GM23248 (cell line): ENCODE measurements around the gene PPIAL4G. TPM values are rescaled to one million over a fixed set of nuclear protein-coding genes. Genes with fewer than 3 reads are reported as not detected.
"Not testable (repeated sequence)": the region's sequence is repeated elsewhere in the genome, so short reads cannot be mapped to it uniquely, and the experiment has no call there.

Experiments used
- DNase-seq: peaks from one replicate; pipeline ENCODE4 v3.0.0-alpha.2; 2015
- H2AFZ ChIP-seq: fragments of 200-600 bp; sonication (generic); 2 replicates; pipeline ENCODE4 v1.6.1; 2016; ENCODE audit warnings: antibody characterized with exemption
- H3F3A ChIP-seq: fragments of 200-600 bp; sonication (generic); 2 replicates; pipeline ENCODE4 v1.6.1; 2016; ENCODE audit warnings: mild to moderate bottlenecking, antibody characterized with exemption, mixed run types; ENCODE audit not compliant: insufficient read depth
- H3K27ac ChIP-seq: fragments of 200-600 bp; sonication (generic); 2 replicates; pipeline ENCODE4 v1.5.1; 2016; ENCODE audit warnings: mild to moderate bottlenecking
- H3K27me3 ChIP-seq: fragments of 200-600 bp; sonication (generic); replicated peaks from 2 replicates; pipeline ENCODE4 v1.6.1; 2016; ENCODE audit warnings: mild to moderate bottlenecking; ENCODE audit not compliant: insufficient read depth
- H3K36me3 ChIP-seq: fragments of 200-600 bp; sonication (generic); 2 replicates; pipeline ENCODE4 v1.6.1; 2016; ENCODE audit warnings: low read depth, mild to moderate bottlenecking
- H3K4me1 ChIP-seq: fragments of 200-600 bp; sonication (generic); 2 replicates; pipeline ENCODE4 v1.6.1; 2016; ENCODE audit warnings: mild to moderate bottlenecking; ENCODE audit not compliant: insufficient read depth
- H3K4me2 ChIP-seq: fragments of 200-600 bp; sonication (generic); one replicate; pipeline ENCODE4 v1.6.1; 2016; ENCODE audit warnings: mild to moderate bottlenecking; ENCODE audit not compliant: unreplicated experiment
- H3K4me3 ChIP-seq: fragments of 200-600 bp; sonication (generic); 2 replicates; pipeline ENCODE4 v1.5.1; 2016; ENCODE audit warnings: mild to moderate bottlenecking
- H3K79me2 ChIP-seq: fragments of 200-600 bp; sonication (generic); 2 replicates; pipeline ENCODE4 v1.6.1; 2016; ENCODE audit warnings: mild to moderate bottlenecking; ENCODE audit not compliant: insufficient read depth
- H3K9ac ChIP-seq: fragments of 200-600 bp; sonication (generic); 2 replicates; pipeline ENCODE4 v1.6.1; 2016; ENCODE audit warnings: mild to moderate bottlenecking
- H3K9me2 ChIP-seq: fragments of 200-600 bp; sonication (generic); 2 replicates; pipeline ENCODE4 v1.6.1; 2016; ENCODE audit warnings: mixed run types, mild to moderate bottlenecking, moderate library complexity; ENCODE audit not compliant: insufficient read depth
- H3K9me3 ChIP-seq: fragments of 200-600 bp; sonication (generic); one replicate; pipeline ENCODE4 v1.6.1; 2017; ENCODE audit warnings: low read depth
- H4K20me1 ChIP-seq: fragments of 200-600 bp; sonication (generic); 2 replicates; pipeline ENCODE4 v1.6.0; 2016; ENCODE audit not compliant: insufficient read depth
- WGBS, 2 experiments: methylation state at CpG; one replicate each; pipeline ENCODE4 v1.1.6; 2015 to 2017; ENCODE audit warnings: low lambda C conversion rate in 2 of 2, low coverage in 1 of 2; ENCODE audit errors: missing lambda C conversion rate in 2 of 2; 5-methylcytosine and 5-hydroxymethylcytosine counted together
- in situ Hi-C: fragments of 300-500 bp; cut with MboI; formaldehyde crosslinking; loops from 2 replicates; pipeline ENCODE4 v1.15.0; 2020
- polyA plus RNA-seq: library from polyadenylated mRNA; unstranded; fragments of >200 nt; fragmentation: Nextera tagmentation; extraction: Ambion mirVana; gene quantifications from 2 replicates; pipeline ENCODE4 v1.2.1, GENCODE V29; 2016
- total RNA-seq: library from RNA; depleted of rRNA; stranded (reverse); fragments of >200 nt; shearing (Covaris generic); gene quantifications from 2 replicates; pipeline ENCODE4 v1.2.3, GENCODE V29; 2014

PPIAL4G gene
- total and polyA plus RNA-seq, 2 experiments from 2014 or later, result not detected

- 3% methylated on average over 19 to 20 of the region's 23 CpGs for WGBS, 2 experiments
- in situ Hi-C loops, result not testable (repeated sequence)
Observed at GRCh38 chr1:148522072-148522471, 39.0 kb upstream of the PPIAL4G start.

GRCh38 chr1:148514310-148514709 lies 31.2 kb upstream of the PPIAL4G start:
- H3K4me3 ChIP-seq, H3K9me3 ChIP-seq, H2AFZ ChIP-seq, DNase-seq, in situ Hi-C loops, H3K4me1 ChIP-seq, H3K27me3 ChIP-seq, H3F3A ChIP-seq, H3K79me2 ChIP-seq, H3K9ac ChIP-seq, H3K4me2 ChIP-seq, H3K27ac ChIP-seq, H3K36me3 ChIP-seq, H4K20me1 ChIP-seq, H3K9me2 ChIP-seq: not testable (repeated sequence)
- no CpG with 5 or more reads among the region's 3 CpGs for WGBS, 2 experiments

More at GRCh38 chr1:148522072-148522471, 39.0 kb upstream of the PPIAL4G start:
- H3K9me3 ChIP-seq, H3K9me2 ChIP-seq, H3F3A ChIP-seq, H3K79me2 ChIP-seq, H3K4me1 ChIP-seq, H3K27me3 ChIP-seq, H3K36me3 ChIP-seq, H4K20me1 ChIP-seq: not testable (repeated sequence)
- Histone ChIP-seq H3K4me3 (peak overlapping the region; percentile 65), H2AFZ (peak overlapping the region; percentile 85), H3K27ac (peak overlapping the region; percentile 67), H3K4me2 (peak overlapping the region; percentile 67), H3K9ac (peak overlapping the region; percentile 57)
- DNase-seq, result peak; percentile 89

- H3K9me2 ChIP-seq, H3K4me2 ChIP-seq, H3K9me3 ChIP-seq, H3K27me3 ChIP-seq, H3K4me1 ChIP-seq, H3K4me3 ChIP-seq, H2AFZ ChIP-seq, H3K9ac ChIP-seq, H3F3A ChIP-seq, H3K79me2 ChIP-seq, H3K36me3 ChIP-seq, H3K27ac ChIP-seq, H4K20me1 ChIP-seq, in situ Hi-C loops: not testable (repeated sequence)
- 49 to 56% methylated on average over 8 to 9 of the region's 9 CpGs for WGBS, 2 experiments
- DNase-seq, result peak; percentile 62
Observed at GRCh38 chr1:148512571-148513184, 29.6 kb upstream of the PPIAL4G start.

GRCh38 chr1:148493933-148494332 lies 10.8 kb upstream of the PPIAL4G start:
- H2AFZ ChIP-seq, H3K9me2 ChIP-seq, in situ Hi-C loops, H3K9me3 ChIP-seq, H3K4me2 ChIP-seq, H3K27me3 ChIP-seq, H3K9ac ChIP-seq, H3K79me2 ChIP-seq, H3K4me1 ChIP-seq, DNase-seq, H4K20me1 ChIP-seq, H3K27ac ChIP-seq, H3F3A ChIP-seq, H3K36me3 ChIP-seq, H3K4me3 ChIP-seq: not testable (repeated sequence)

DNA sequence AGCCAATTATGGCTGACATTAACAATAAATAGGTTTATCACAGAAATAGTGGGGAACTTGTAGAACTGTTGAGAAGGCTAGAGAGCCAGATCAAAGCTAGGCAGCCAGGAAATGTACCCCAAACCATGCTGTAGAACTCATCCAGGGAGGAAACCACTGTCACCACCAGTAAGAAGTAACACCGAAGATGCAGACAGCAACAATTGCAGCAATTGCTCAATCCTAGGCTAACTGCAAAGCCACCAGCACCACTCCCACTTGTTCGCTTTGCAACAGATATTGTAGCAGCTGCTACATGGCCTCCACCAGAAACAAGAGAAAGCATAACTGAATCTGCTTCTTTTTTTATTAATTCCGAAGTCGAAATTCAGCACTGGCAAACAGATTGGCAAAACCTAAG lies 2.0 kb downstream of the PPIAL4G start:
- H4K20me1 ChIP-seq, H3K79me2 ChIP-seq, H3K27ac ChIP-seq, H3K9ac ChIP-seq, H3K4me3 ChIP-seq, in situ Hi-C loops, H2AFZ ChIP-seq, H3F3A ChIP-seq, H3K4me1 ChIP-seq, H3K9me2 ChIP-seq, H3K9me3 ChIP-seq, H3K36me3 ChIP-seq, H3K4me2 ChIP-seq, DNase-seq, H3K27me3 ChIP-seq: not testable (repeated sequence)
- WGBS, 2 experiments, result 40 to 60% methylated on average over 1 to 2 of the region's 4 CpGs

DNA sequence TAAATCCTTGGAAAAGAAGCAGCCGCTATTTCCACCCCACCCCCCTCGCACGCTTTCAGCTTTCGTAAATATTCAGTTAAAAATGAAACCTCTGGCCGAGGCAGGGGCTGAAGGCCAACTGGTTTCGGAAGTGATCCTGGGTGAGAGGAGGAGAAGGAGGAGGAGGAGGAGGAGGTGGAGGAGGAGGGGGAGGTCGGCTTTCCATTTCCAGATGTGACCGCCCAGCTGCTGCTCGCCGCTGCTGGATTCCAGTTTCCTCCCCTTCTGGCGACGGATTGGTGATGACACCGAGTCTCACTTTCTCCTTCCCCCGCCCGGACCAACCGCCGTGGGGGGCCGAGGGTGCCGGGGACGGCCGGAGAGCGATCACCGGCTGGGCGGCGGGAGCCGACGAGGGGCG lies 23.4 kb downstream of the PPIAL4G start:
- H3K79me2 ChIP-seq, H3K9me3 ChIP-seq, DNase-seq, H3K9me2 ChIP-seq, H3K27me3 ChIP-seq, H3K4me1 ChIP-seq, in situ Hi-C loops, H3F3A ChIP-seq, H3K36me3 ChIP-seq, H4K20me1 ChIP-seq: not testable (repeated sequence)
- Histone ChIP-seq H2AFZ (peak overlapping the region; percentile 76), H3K9ac (peak overlapping the region; percentile 72), H3K27ac (peak overlapping the region; percentile 30; the same call in 1 of the 2 replicates), H3K4me3 (peak overlapping the region; percentile 77), H3K4me2 (peak overlapping the region; percentile 67)
- WGBS, 2 experiments, result 0% methylated on average over 17 of the region's 28 CpGs; no CpG with 5 or more reads in 1 of the 2 experiments

DNA sequence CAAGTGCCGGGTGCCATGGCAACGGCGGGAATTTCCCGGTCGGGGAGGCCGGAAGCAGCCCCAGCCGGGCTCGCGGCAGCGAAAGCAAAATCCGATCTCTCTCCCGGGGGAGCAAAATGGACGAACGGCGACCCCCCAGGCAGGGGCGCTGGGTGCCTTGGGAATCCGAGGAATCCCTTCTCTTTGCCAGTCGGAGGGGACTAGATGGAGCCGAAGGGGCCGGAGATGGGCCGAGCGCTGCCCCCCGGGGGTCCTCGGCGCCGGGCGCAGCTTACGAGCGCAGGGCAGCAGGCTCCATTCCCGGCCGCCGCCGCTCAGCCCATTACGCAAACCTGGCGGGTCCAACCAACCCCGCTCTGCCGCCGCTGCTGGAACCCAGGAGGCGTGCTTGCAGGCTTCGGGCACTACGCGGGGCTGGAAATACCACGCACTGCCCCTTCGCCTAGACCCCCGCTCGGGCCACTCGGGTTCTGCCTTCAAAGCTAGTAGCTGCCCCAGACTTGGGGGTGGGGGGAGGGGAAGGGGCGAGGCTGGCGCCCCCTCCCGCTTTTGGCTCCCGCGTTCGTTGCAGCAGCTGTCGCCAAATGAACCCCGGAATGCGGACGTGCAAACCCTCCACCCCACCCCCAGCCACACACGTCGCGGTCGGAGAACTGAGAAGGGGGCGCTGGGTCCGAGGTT lies 24.1 kb downstream of the PPIAL4G start:
- H3K27me3 ChIP-seq, H3F3A ChIP-seq, H3K9me2 ChIP-seq, H3K79me2 ChIP-seq, H3K9me3 ChIP-seq, H3K4me1 ChIP-seq, H4K20me1 ChIP-seq, H3K36me3 ChIP-seq, in situ Hi-C loops: not testable (repeated sequence)
- Histone ChIP-seq H2AFZ (peak overlapping the region; percentile 76), H3K27ac (peak overlapping the region; percentile 30; the same call in 1 of the 2 replicates), H3K4me3 (peak overlapping the region; percentile 77), H3K9ac (peak overlapping the region; percentile 72), H3K4me2 (peak overlapping the region; percentile 67)
- peak; percentile 31 for DNase-seq
- 0 to 1% methylated on average over 38 to 42 of the region's 63 CpGs for WGBS, 2 experiments
